HepG2 (cell line): Measurements from ENCODE around the gene GRK5. TPM values are rescaled to one million over a fixed set of nuclear protein-coding genes. Genes with fewer than 3 reads are reported as not detected.

Experiments
- ARID2 ChIP-seq: sonication (generic); formaldehyde crosslinking; IDR thresholded peaks from 2 replicates; pipeline ENCODE4 v1.8.1; 2022; ENCODE audit warnings: mild to moderate bottlenecking, missing genetic modification reagents, borderline replicate concordance
- ARID4A ChIP-seq: sonication (generic); formaldehyde crosslinking; IDR thresholded peaks from 2 replicates; pipeline ENCODE4 v1.5.0; 2020; ENCODE audit warnings: mild to moderate bottlenecking, missing genetic modification reagents, borderline replicate concordance
- CHCHD3 ChIP-seq: sonication (generic); formaldehyde crosslinking; IDR thresholded peaks from 2 replicates; pipeline ENCODE4 v1.8.0; 2022; ENCODE audit warnings: mild to moderate bottlenecking, missing genetic modification reagents, moderate library complexity
- EZH2 ChIP-seq: conservative IDR thresholded peaks from 2 replicates; pipeline ENCODE4 v1.6.1; 2012; ENCODE audit warnings: mild to moderate bottlenecking, low read depth, low read length, moderate library complexity
- GFI1 ChIP-seq: sonication (generic); formaldehyde crosslinking; IDR thresholded peaks from 2 replicates; pipeline ENCODE4 v1.5.0; 2020; ENCODE audit warnings: missing genetic modification reagents, mild to moderate bottlenecking, borderline replicate concordance
- GMEB1 ChIP-seq: sonication (generic); formaldehyde crosslinking; IDR thresholded peaks from 2 replicates; pipeline ENCODE4 v1.5.1; 2020; ENCODE audit warnings: missing genetic modification reagents, mild to moderate bottlenecking, borderline replicate concordance
- KAT8 ChIP-seq: IDR thresholded peaks from 2 replicates; pipeline ENCODE4 v1.6.1; 2016; ENCODE audit warnings: missing genetic modification reagents, missing compliant biosample characterization
- SIX4 ChIP-seq: sonication (generic); formaldehyde crosslinking; IDR thresholded peaks from 2 replicates; pipeline ENCODE4 v1.4.0; 2020; ENCODE audit warnings: missing genetic modification reagents
- THAP11 ChIP-seq: IDR thresholded peaks from 2 replicates; pipeline ENCODE4 v1.6.1; 2016; ENCODE audit warnings: missing biosample characterization, missing genetic modification reagents
- TOPORS ChIP-seq: sonication (generic); formaldehyde crosslinking; IDR thresholded peaks from 2 replicates; pipeline ENCODE4 v1.8.0; 2023; ENCODE audit warnings: mild to moderate bottlenecking, missing genetic modification reagents
- U2AF2 ChIP-seq: fragments of 200-400 bp; formaldehyde crosslinking; IDR thresholded peaks from 2 replicates; pipeline ENCODE4 v1.6.1; 2017; ENCODE audit warnings: low read depth, mild to moderate bottlenecking, low read length
- ZFX ChIP-seq: sonication (generic); formaldehyde crosslinking; IDR thresholded peaks from 2 replicates; pipeline ENCODE4 v1.4.0; 2020; ENCODE audit warnings: mild to moderate bottlenecking, low read depth, missing genetic modification reagents, moderate library complexity
- ZFYVE20 ChIP-seq: sonication (generic); formaldehyde crosslinking; IDR thresholded peaks from 2 replicates; pipeline ENCODE4 v1.8.0; 2023; ENCODE audit warnings: low read depth, mild to moderate bottlenecking, moderate library complexity, missing genetic modification reagents, borderline replicate concordance
- ZNF234 ChIP-seq: sonication (generic); formaldehyde crosslinking; conservative IDR thresholded peaks from 2 replicates; pipeline ENCODE4 v1.5.1; 2020; ENCODE audit warnings: mild to moderate bottlenecking, missing genetic modification reagents
- ZNF251 ChIP-seq: sonication (generic); formaldehyde crosslinking; IDR thresholded peaks from 2 replicates; pipeline ENCODE4 v1.9.0; 2021; ENCODE audit warnings: mild to moderate bottlenecking, missing genetic modification reagents
- ZNF292 ChIP-seq: sonication (generic); formaldehyde crosslinking; IDR thresholded peaks from 2 replicates; pipeline ENCODE4 v1.8.1; 2022; ENCODE audit warnings: mild to moderate bottlenecking, low read depth, missing genetic modification reagents, borderline replicate concordance
- ZNF317 ChIP-seq: sonication (generic); formaldehyde crosslinking; IDR thresholded peaks from 2 replicates; pipeline ENCODE4 v1.5.0; 2020; ENCODE audit warnings: mild to moderate bottlenecking, missing genetic modification reagents
- ZNF331 ChIP-seq: sonication (generic); formaldehyde crosslinking; IDR thresholded peaks from 2 replicates; pipeline ENCODE4 v1.4.0; 2020; ENCODE audit warnings: missing genetic modification reagents
- ZNF468 ChIP-seq: sonication (generic); formaldehyde crosslinking; IDR thresholded peaks from 2 replicates; pipeline ENCODE4 v1.8.0; 2022; ENCODE audit warnings: mild to moderate bottlenecking, moderate library complexity, missing genetic modification reagents
- ZNF740 ChIP-seq: sonication (generic); formaldehyde crosslinking; IDR thresholded peaks from 2 replicates; pipeline ENCODE4 v1.4.0; 2020; ENCODE audit warnings: missing genetic modification reagents
- ZNF790 ChIP-seq: sonication (generic); formaldehyde crosslinking; IDR thresholded peaks from 2 replicates; pipeline ENCODE4 v1.8.0; 2022; ENCODE audit warnings: missing genetic modification reagents, mild to moderate bottlenecking, borderline replicate concordance
- ZSCAN30 ChIP-seq: sonication (generic); formaldehyde crosslinking; IDR thresholded peaks from 2 replicates; pipeline ENCODE4 v1.5.0; 2020; ENCODE audit warnings: mild to moderate bottlenecking, missing genetic modification reagents
- polyA plus RNA-seq, 8 experiments: library from polyadenylated mRNA; depleted of rRNA in 3 of 8; stranded (reverse) in 7 of 8; unstranded in 1 of 8; fragments of >200 nt; fragmentation: Illumina TruSeq in 4 of 8; extraction: Trizol in 4 of 8; gene quantifications; 2 replicates each; pipeline versions ENCODE4 v1.2.1 to v1.2.3, GENCODE V29; 2011 to 2016; ENCODE audit warnings: low read depth in 4 of 8, missing spikeins in 1 of 8, mixed read lengths in 1 of 8; ENCODE audit not compliant: insufficient read depth in 1 of 8
- total RNA-seq, 5 experiments: library from RNA; depleted of rRNA; stranded (reverse); fragments of >200 nt; fragmentation: Illumina TruSeq; extraction: Trizol; gene quantifications; 2 replicates each; pipeline ENCODE4 v1.2.3, GENCODE V29; 2016; ENCODE audit warnings: low read depth in 1 of 5
- TF ChIP-seq, protein P1 (sequence below): sonication (generic); formaldehyde crosslinking; IDR thresholded peaks from 2 replicates; pipeline ENCODE4 v1.4.0; 2020; ENCODE audit warnings: missing genetic modification reagents

The GRK5 gene
- total and polyA plus RNA-seq, 2 of the 13 experiments (the other 11 are each of a cell fraction or from before 2014, with no cell fraction given): 10.4 to 12.6 TPM

- peak; percentile 75; the same call in 1 of the 2 replicates for TF ChIP-seq ZNF740 (CRISPR knock-in tag)
- TF ChIP-seq ZNF251 (CRISPR knock-in tag): no peak
- TF ChIP-seq ZNF234 (CRISPR knock-in tag): no peak
- no peak for TF ChIP-seq ZFYVE20 (CRISPR knock-in tag)
- peak; percentile 96 for TF ChIP-seq ZFX (CRISPR knock-in tag)
- peak; percentile 58; the same call in 1 of the 2 replicates for TF ChIP-seq ZNF317
- TF ChIP-seq ZNF790 (CRISPR knock-in tag): no peak
- TF ChIP-seq U2AF2: no peak
- TF ChIP-seq CHCHD3: no peak
- TF ChIP-seq KAT8 (CRISPR knock-in tag): peak; percentile 83
- TF ChIP-seq ARID4A: peak; percentile 78
- no peak for TF ChIP-seq ZNF468 (CRISPR knock-in tag)
- TF ChIP-seq SIX4 (CRISPR knock-in tag): no peak
- 0 out of 2 replicates have a peak, but pooled peaks have one; percentile 16 for TF ChIP-seq ZNF331
- no peak for TF ChIP-seq ZNF292 (CRISPR knock-in tag)
- no peak for TF ChIP-seq ZSCAN30
- peak; percentile 60; the same call in 1 of the 2 replicates for TF ChIP-seq GMEB1 (CRISPR knock-in tag)
- TF ChIP-seq, protein P1, sequence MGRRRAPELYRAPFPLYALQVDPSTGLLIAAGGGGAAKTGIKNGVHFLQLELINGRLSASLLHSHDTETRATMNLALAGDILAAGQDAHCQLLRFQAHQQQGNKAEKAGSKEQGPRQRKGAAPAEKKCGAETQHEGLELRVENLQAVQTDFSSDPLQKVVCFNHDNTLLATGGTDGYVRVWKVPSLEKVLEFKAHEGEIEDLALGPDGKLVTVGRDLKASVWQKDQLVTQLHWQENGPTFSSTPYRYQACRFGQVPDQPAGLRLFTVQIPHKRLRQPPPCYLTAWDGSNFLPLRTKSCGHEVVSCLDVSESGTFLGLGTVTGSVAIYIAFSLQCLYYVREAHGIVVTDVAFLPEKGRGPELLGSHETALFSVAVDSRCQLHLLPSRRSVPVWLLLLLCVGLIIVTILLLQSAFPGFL: no peak
- peak; percentile 53; the same call in 1 of the 2 replicates for TF ChIP-seq GFI1
- 0 out of 2 replicates have a peak, but pooled peaks have one; percentile 60 for TF ChIP-seq ARID2 (CRISPR knock-in tag)
- TF ChIP-seq EZH2: no peak
- no peak for TF ChIP-seq TOPORS
- TF ChIP-seq THAP11 (CRISPR knock-in tag): peak; percentile 44
Observed at GRCh38 chr10:119178372-119179119, 28.8 kb upstream of the GRK5 start, which contains the start of gene PRDX3 (continued).
